HG03175 (cell line): ENCODE results near the gene IL23A.
"Not testable (repeated sequence)": the region's sequence is repeated elsewhere in the genome, so short reads cannot be mapped to it uniquely, and the experiment has no call there.

Experiments used
- ATAC-seq: cut with Tn5 transposase; IDR thresholded peaks from one replicate; pipeline ENCODE4 v1.9.1; 2021; ENCODE audit warnings: mild to moderate bottlenecking, moderate library complexity; ENCODE audit not compliant: unreplicated experiment

IL23A gene

DNA sequence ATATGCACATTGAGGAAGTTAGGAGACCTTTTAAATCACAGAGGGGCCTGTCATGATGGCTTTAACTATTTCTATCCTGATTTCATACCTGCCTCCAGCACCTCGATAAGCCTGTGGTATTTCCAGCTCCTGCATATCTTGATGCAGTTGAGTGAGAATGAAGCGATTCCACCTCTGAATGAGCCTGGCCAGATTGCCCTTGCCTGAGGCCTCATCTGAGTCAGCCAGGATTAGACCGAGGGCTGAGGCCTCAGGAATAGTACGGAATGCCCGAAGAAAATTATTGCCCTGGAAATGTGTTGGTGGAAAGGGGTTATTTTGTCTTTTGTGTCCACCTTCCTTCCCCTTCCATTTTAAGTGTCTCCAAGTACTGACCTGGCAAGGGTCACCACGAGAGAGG, 14.5 kb upstream of the IL23A start:
- no peak for ATAC-seq

DNA sequence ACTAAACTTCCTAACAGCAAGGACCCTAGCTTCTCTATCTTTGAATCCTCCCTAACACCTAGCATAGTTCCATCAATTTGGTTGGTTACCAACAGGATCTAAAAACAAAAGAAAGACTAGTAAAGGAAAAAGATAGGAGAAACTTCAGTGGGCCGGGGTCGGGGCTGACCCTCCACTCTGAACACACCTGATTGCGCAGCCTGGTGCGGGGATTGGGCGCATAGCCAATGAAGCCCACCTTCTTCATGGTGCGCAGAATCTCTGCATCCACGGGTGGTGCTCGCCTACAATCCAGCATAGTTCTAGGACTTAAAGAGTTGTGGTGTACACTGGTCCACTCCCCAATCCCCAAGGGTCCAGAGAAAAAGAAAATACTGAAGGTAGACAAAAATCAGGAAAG, 12.6 kb upstream of the IL23A start:
- ATAC-seq = no peak

DNA sequence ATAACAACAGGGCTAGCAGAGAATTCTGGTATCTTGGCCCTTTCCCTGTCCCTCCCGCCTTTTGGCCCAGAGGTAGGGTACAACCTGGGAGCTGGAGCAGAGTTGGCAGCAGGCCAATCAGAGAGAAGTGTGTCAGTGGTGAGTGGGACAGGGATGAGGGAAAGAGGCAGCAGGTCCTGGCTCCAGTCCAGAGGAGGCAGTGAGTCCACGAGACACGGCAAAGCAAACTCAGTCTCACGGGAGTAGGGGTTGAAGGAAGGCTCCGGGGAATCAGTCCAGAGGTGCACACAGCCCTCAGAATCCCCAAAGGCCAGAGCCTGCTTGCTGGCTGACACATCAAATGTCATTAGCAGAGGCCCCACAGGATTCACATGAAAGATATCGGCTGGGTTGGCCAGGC, 12.2 kb upstream of the IL23A start:
- ATAC-seq = no peak

DNA sequence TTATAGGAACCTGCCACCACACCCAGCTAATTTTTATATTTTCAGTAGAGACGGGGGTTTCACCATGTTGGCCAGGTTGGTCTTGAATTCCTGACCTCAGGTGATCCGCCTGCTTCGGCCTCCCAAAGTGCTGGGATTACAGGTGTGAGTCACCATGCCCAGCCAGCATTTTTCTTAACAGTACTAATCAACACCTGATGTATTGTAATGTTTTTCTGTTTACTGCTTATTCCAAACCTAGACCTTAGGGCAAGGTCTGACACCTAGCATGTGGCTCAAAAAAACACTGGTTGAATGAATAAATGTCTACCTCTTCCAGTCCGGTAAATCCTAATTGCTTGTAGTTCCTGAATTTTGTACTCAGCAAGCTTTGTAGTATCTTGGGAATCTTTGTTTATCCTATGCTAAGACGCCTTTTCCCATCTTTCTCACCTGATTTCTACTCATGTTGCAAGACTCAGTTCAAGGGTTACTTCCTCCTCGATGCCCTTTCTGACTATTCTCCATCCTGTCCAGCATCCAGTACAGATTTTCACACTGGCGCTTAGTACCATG, 7.7 kb upstream of the IL23A start:
- no peak for ATAC-seq

DNA sequence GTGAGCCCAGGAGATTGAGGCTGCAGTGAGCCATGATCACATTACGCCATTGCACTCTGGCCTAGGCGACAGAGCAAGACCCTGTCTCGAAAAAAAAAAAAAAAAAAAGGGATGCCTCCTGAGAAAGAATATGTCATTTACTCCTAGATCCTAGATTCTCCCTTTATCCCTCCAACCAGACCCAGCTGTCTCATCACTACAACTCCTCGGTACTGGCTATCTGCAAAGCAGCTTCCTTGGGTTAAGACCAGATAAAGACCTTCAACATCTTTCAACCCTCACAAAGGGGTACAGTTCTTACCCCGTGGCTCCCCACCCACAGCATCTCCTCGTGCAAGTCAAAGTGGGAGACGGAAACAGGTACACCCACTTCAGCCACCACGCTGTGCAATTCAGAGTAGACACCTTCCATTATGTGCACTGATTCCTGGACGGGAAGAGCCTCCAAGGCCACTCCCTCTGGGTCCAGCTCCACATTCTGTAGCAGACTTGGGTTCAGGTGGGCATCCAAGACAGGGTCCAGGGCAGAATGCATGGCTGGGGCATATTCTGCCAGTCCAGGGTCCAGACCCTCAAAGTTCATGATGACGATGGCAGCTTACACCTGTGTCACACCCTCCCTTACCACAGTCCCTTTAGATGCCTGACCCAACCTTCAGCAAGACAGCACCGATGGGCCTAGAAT, 6.0 kb upstream of the IL23A start:
- no peak for ATAC-seq

DNA sequence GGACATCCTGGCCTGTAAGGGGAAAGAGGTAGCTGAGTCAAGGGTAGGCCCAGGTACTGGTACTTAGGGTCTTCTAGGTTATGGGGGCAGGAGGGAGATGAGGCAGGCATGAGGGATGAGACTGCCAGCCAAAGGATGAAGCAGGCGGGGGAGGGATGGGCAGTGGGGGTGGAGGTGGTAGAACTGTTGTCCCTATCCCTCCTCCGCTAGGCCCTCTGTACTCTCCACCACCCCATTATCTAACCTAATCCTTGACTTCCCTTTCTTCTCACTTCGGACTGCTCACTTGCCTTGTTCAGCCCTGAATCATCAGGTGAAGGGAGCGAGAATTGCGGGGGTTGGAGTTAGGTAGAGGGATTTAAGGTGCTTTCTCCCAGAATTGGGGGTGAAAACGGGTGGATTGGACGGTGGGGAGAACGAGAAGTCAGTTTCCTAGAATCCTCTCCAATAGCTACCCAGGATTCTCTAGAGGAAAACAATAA, 5.4 kb upstream of the IL23A start:
- ATAC-seq = no peak

DNA sequence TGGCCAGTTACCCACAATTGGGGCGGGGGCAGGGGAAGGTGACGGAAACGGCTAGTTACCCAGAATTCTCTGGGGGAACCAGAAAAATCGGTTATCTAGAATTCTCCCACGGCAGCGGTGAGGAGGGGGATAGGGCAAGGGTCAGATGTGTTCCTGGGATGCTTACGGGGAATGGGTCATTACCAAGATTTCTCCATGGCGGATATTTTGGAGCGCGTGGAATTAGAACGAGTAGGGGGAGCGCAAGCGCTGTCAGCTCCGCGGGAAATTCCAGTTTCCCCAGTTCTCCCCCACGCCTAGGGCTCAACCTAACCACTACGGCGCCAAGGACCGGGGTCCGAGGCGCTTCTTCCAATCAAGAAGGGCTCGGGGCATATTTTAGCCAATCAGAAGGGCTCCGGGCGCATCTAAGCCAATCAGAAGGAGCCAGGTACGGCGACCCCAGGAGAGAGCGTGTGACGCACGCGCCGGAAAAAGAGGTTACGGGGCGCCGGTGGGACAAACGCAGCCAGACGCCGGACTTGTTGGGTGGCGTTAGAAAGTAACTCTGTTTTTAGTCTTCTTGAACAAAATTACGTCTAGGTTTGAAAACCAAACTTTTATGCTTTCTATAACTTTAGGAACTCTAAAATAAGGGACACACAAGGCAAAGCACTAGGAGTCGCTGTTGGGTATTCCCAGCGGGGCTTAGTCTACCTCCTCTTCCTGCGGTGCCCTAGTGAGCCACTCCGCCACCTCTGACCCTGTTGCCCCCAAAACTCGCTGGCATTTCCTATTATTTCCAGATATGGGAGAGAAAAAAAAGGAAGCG, 4.8 kb upstream of the IL23A start, which contains the start of gene PAN2:
Gene PAN2, minus strand, starts transcription at position 322 of the 811 bp plus-strand sequence. CDS start 906 bp downstream, outside the sequence.
- ATAC-seq = peak; percentile 95

DNA sequence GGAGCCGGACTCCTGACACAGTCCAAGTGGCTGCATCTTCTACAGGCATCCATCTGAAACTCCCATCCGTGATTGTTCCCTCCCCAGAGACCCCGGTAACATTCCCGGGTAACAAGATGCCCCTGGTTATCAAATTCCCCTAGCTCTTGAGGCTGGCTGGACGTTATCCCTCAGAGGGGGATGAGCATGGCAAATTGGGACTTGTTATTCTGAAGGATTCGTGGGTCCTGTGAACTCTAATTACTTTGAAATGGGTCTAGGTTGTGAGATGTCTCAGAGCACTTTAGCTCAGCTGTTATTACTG, 4.2 kb upstream of the IL23A start:
- ATAC-seq = no peak

DNA sequence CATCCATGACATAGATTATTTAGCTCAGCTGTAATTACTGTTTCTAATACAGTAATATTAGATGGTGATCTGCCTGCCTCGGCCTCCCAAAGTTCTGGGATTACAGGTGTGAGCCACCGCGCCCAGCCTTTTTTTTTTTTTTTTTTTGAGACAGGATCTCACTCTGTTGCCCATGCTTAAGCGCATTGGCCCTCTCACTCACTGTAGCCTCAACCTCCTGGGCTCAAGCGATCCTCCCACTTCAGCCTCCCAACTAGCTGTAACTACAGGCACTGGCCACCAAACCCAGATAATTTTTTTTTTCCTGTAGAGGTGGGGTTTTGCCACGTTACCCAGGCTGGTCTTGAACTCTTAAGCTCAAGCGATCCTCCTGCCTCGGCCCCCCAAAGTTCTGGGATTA, 3.2 kb upstream of the IL23A start:
- not testable (repeated sequence) for ATAC-seq

DNA sequence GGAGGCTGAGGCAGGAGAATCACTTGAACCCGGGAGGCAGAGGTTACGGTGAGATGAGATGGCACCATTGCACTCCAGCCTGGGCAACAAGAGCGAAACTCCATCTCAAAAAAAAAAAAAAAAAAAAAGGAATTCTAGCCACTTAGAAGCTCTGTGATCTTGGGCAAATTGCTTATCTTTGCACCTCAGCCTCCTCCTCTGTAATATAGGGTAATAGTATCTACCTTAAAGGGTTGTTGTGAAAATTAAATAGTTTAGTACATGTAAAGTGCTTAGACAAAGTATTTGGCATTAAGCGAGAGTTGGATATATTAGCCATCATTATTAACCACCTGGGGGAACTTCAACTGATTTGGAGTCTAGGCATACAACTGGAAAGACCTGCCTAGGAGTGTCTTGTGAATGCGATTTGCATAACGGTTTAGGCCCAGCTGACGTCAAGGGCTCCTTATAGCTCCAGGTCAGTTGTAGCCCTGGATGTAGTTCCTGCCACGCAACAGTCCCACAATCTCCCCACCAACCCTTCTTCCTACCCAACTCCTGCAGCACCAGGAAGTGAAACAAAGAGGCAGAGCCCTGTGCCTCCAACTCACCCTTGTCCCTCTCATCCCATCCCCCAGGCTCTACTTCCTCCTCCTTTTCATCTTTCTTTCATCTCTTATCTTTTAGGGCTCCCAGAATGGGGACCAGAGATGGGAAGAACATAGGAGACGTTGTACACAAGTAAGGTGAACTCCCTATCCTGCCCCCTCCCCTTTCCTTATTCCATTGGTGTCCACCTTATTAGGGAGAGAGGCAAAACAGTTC, 2.1 kb upstream of the IL23A start:
- no peak for ATAC-seq

DNA sequence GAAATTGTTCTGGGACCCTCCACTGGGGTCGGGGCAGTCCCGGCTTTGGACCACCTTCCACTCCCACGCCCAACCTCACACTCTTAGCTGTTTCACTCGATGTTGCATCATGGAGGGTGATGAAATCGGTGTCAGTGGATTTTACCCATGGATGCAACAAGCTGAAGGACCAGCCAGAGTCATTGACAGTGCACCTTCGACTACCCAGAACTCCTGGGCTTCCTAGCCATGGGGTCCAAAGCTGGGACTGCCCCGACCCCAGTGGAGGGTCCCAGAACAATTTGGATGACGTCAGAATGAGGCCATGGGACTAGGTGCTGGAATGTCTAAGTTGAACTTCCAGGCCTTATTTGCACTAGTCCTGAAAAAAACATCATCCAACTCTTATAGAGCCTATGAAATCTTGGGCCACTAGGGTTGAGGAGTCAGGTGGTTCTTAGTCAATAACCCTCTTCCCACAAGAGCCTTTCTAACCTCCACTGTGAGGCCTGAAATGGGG, 882 bp upstream of the IL23A start:
- ATAC-seq = no peak

DNA sequence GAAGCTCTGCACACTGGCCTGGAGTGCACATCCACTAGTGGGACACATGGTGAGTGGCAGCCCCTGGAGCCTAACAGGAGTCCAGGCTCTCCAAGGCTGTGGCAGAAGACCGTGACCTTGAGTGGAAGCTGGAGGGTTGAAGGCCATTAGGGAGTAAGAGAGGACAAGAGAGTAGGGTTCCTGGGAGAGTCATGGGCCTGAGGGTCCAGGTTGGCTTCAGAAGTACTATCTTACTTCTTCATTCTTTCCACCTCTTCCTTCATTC, 406 bp downstream of the IL23A start:
- no peak for ATAC-seq

DNA sequence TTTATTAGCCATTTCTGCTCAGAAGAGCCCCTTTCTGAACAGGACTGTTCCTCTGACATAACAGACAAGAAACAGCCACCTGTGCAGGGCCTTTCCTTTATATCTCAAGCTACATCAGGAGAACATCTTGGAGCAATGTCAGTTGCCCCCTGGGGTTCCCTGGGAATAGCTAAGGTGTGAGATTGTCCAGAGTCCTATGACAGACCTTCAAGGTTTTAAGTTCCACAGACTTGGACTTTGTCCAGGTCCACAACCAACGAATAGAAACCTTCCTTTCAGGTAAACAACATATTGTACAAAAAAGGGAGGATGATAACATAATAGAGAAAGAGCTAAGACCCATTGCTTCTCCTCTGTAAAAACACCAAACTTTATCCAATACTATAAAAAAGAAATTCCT, 2.9 kb downstream of the IL23A start:
- ATAC-seq = no peak

DNA sequence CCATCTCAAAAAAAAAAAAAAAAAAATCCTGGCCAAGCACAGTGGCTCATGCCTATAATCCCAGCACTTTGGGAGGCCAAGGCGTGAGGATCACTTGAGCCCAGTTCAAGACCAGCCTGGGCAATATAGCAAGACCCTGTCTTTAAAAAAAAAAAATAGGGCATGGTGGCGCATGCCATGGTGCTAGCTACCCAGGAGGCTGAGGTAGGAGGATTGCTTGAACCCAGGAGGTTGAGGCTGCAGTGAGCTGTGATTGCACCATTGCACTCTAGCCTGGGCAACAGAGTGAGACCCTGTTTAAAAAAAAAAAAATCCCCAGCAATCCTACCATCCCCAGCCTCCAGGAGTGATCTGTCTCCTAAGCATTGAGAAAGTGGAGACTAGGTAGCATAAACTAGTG, 3.6 kb downstream of the IL23A start:
- not testable (repeated sequence) for ATAC-seq

DNA sequence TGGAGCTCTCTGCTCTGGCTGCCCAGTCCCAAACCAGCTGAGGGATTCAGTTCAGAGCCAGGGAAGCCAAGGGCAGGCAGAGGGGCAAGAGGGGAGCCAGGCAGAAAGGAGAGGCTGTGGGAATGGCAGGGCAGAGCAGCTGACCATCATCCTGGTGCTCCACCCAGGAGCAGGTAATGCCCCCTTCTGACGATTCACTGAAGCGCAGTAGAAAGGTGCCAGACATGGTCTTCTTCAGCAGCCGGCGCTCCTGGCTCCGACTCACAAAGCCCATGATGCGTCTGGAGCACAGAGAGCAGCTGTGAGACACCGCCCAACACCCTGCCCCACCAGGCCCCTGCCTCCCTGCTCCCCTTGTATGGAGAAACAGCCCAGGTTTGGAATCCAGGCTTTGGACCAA, 8.0 kb downstream of the IL23A start:
- ATAC-seq = no peak

DNA sequence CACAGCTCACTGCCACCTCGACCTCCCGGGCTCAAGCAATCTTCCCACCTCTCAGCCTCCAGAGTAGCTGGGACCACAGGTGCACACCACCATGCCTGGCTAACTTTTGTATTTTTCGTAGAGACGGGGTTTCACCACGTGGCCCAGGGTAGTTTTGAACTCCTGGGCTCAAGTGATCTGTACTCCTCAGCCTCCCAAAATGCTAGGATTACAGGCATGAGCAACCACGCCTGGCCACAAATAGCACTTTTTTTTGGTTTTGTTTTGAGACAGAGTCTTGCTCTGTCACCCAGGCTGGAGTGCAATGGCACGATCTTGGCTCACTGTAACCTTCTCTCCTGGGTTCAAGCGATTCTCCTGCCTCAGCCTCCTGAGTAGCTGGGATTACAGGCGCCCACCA, 8.6 kb downstream of the IL23A start:
- ATAC-seq = not testable (repeated sequence)

DNA sequence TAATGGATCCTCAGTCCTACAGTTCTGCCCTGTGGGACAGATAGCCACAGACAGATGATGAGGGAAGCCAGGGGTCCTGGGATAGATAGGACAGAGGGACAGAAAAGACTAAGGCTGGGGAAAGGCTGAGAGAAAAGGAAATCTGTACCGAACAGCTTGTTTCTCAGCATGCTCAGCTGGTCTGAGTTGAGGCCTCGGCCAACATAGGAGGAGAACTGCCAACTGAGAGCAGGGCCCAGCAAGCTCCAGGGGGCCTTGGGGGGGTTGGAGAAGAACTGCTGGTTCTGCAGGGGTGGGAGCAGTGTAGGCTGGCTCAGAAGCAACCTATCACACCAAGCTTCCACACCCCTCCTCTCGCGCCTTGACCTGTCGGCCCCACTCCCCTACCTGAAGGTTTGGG, 10.1 kb downstream of the IL23A start:
- no peak for ATAC-seq

DNA sequence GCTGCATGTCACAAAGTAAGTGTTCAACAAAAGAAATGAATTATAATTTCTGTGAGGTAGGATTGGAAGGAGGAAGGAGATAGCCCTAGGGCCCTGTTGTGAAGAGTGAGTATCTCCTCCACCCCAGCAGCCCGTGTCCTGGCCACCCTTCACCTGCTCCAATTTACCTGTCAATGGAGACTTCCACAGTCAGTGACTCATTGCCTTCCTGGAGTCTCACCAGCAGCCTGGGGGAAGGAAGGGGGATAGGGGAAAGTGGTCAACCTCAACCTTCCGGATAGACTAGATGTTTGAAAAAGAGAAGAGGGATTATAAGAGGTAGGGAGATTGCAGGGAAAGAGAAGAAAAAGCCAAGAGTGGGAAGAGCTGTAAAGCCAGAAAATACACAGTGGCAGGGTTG, 12.0 kb downstream of the IL23A start:
- no peak for ATAC-seq

DNA sequence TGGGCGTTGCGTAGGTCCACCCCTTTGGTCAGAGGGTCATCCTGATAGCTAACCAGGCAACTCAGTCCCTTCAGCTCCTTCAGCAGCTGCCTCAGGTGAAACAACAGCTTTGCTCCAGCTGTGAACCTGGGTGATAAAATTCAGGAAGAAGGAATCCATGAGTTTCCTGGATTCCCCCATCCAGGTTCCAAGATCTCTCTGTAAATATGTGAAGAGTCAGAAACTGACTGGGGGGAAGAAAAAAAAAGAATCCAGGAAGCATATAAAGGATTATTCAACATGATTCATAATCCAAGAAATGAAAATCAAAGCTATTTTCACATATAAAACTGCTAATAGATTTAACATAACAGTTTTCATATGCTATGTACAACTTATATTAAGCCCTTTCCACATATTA, 12.6 kb downstream of the IL23A start:
- ATAC-seq = no peak

DNA sequence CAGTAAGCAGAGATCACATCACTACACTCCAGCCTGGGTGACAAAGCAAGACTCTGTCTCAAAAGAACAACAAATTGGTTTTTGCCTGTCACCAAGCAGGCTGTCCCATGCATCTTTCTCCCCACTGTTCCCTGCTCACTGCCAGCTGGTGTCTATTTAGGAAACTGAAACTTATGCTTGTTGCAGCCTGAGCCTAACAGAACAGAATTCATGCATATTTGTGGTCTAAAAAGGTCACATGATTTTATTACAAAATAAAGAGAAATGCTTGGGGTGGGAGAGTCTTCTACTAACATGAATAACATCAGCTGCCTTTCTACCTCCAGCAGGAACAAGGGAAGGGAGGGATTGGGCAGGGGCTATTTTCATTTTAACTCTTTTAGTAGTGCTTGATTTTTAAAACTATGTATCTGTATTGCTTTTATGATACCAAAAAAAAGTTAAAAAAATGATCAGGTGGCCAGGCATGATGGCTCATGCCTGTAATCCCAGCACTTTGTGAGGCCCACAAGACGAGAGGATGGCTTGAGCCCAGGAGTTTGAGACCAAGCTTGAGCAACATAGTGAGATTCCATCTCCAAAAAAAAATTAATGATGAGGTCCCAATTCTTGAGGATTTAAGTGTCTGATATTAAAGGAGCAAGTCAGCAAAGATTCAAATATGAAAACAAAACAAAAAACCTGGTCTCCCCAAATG, 20.3 kb downstream of the IL23A start:
- no peak for ATAC-seq
